Liver (tissue), 9 donors: ENCODE data around the gene RPP40. TPM values are rescaled to one million over a fixed set of nuclear protein-coding genes. Genes with fewer than 3 reads are reported as not detected.

Experiments used
- DNase-seq: peaks from one replicate; pipeline ENCODE4 v3.0.0-alpha.2; 2017; ENCODE audit warnings: low spot score
- H3K27ac ChIP-seq, 2 donors: one replicate each; pipeline ENCODE4 v1.7.0; 2013; ENCODE audit warnings: inconsistent platforms in 2 of 2, low read length in 2 of 2, control low read depth in 1 of 2, low read depth in 1 of 2, mild to moderate bottlenecking in 1 of 2
- H3K27me3 ChIP-seq, 4 donors: one replicate each; pipeline versions ENCODE4 v1.6.1 to v1.7.0; 2013; ENCODE audit warnings: low read length in 3 of 4, inconsistent platforms in 1 of 4, mild to moderate bottlenecking in 1 of 4, moderate library complexity in 1 of 4; ENCODE audit not compliant: control insufficient read depth in 4 of 4, insufficient read depth in 4 of 4
- H3K36me3 ChIP-seq, 4 donors: one replicate each; pipeline versions ENCODE4 v1.6.1 to v1.7.0; 2013; ENCODE audit warnings: low read length in 3 of 4, mild to moderate bottlenecking in 3 of 4, low read depth in 1 of 4, moderate library complexity in 1 of 4; ENCODE audit not compliant: control insufficient read depth in 4 of 4, insufficient read depth in 3 of 4
- H3K4me1 ChIP-seq, 4 donors: one replicate each; pipeline versions ENCODE4 v1.6.1 to v1.7.0; 2013; ENCODE audit warnings: low read length in 3 of 4, mild to moderate bottlenecking in 3 of 4, moderate library complexity in 1 of 4; ENCODE audit not compliant: control insufficient read depth in 4 of 4, insufficient read depth in 4 of 4
- H3K4me3 ChIP-seq, 3 donors: one replicate each; pipeline versions ENCODE4 v1.6.1 to v1.7.0; 2013; ENCODE audit warnings: low read length in 3 of 3, control low read depth in 1 of 3, low read depth in 1 of 3, mild to moderate bottlenecking in 1 of 3
- H3K9ac ChIP-seq, 2 donors: one replicate each; pipeline ENCODE4 v1.7.0; 2013; ENCODE audit warnings: low read length in 2 of 2, mild to moderate bottlenecking in 2 of 2, moderate library complexity in 2 of 2, control low read depth in 1 of 2, low read depth in 1 of 2
- H3K9me3 ChIP-seq, 4 donors: one replicate each; pipeline versions ENCODE4 v1.6.1 to v1.7.0; 2013; ENCODE audit warnings: low read length in 3 of 4; ENCODE audit not compliant: control insufficient read depth in 4 of 4
- ATF3 ChIP-seq: IDR thresholded peaks from 2 replicates; pipeline ENCODE4 v1.6.1; 2016; ENCODE audit warnings: antibody characterized with exemption
- EGR1 ChIP-seq, 2 donors: IDR thresholded peaks; 2 replicates each; pipeline ENCODE4 v1.6.1; 2016 to 2018; ENCODE audit warnings: antibody characterized with exemption in 2 of 2, low read depth in 2 of 2
- FOXA1 ChIP-seq: IDR thresholded peaks from 2 replicates; pipeline ENCODE4 v1.6.1; 2016; ENCODE audit warnings: antibody characterized with exemption
- FOXA2 ChIP-seq: IDR thresholded peaks from 2 replicates; pipeline ENCODE4 v1.6.1; 2016; ENCODE audit warnings: antibody characterized with exemption
- GABPA ChIP-seq, 2 donors: IDR thresholded peaks in 1 of 2; conservative IDR thresholded peaks in 1 of 2; 2 replicates each; pipeline ENCODE4 v1.6.1; 2016; ENCODE audit warnings: antibody characterized with exemption in 2 of 2, mild to moderate bottlenecking in 1 of 2, moderate library complexity in 1 of 2
- HNF4A ChIP-seq, 2 donors: conservative IDR thresholded peaks; 2 replicates each; pipeline ENCODE4 v1.6.1; 2016; ENCODE audit warnings: antibody characterized with exemption in 2 of 2, mild to moderate bottlenecking in 2 of 2
- NR2F2 ChIP-seq: IDR thresholded peaks from 2 replicates; pipeline ENCODE4 v1.6.1; 2016; ENCODE audit warnings: antibody characterized with exemption
- RAD21 ChIP-seq, 2 donors: IDR thresholded peaks; 2 replicates each; pipeline ENCODE4 v1.6.1; 2016; ENCODE audit warnings: antibody characterized with exemption in 2 of 2, mild to moderate bottlenecking in 2 of 2
- RXRA ChIP-seq, 2 donors: IDR thresholded peaks; 2 replicates each; pipeline ENCODE4 v1.6.1; 2017 to 2018; ENCODE audit warnings: antibody characterized with exemption in 2 of 2, mild to moderate bottlenecking in 1 of 2
- SP1 ChIP-seq: IDR thresholded peaks from 2 replicates; pipeline ENCODE4 v1.6.1; 2018; ENCODE audit warnings: antibody characterized with exemption, mild to moderate bottlenecking
- TAF1 ChIP-seq: conservative IDR thresholded peaks from 2 replicates; pipeline ENCODE4 v1.6.1; 2016; ENCODE audit warnings: antibody characterized with exemption, mild to moderate bottlenecking
- YY1 ChIP-seq: IDR thresholded peaks from 2 replicates; pipeline ENCODE4 v1.6.1; 2016; ENCODE audit warnings: antibody characterized with exemption, mild to moderate bottlenecking
- WGBS: extraction: QIAGEN DNeasy Blood & Tissue Kit; methylation state at CpG from one replicate; pipeline ENCODE4 v1.1.7; 2013; 5-methylcytosine and 5-hydroxymethylcytosine counted together
- polyA plus RNA-seq, 2 donors: library from polyadenylated mRNA; stranded (reverse) in 1 of 2; unstranded in 1 of 2; fragments of 200-250 nt in 1 of 2; fragments of >200 nt in 1 of 2; fragmentation: Nextera tagmentation in 1 of 2; extraction: Ambion mirVana in 1 of 2; gene quantifications; one replicate each; pipeline versions ENCODE4 v1.2.1 to v1.2.3, GENCODE V29; 2013 to 2015
- total RNA-seq, 2 donors: library from RNA; depleted of rRNA; stranded (reverse); fragments of >200 nt; gene quantifications; one replicate each; pipeline ENCODE4 v1.2.3, GENCODE V29; 2014
- TF ChIP-seq, protein P1 (sequence below): IDR thresholded peaks from 2 replicates; pipeline ENCODE4 v1.6.1; 2016; ENCODE audit warnings: antibody characterized with exemption, mild to moderate bottlenecking
- TF ChIP-seq, protein P2 (sequence below): IDR thresholded peaks from 2 replicates; pipeline ENCODE4 v1.6.1; 2016; ENCODE audit warnings: antibody characterized with exemption
- donor health status: healthy.
- donor health status: healthy.
- donor health status: healthy.
- donor health status: healthy.
- donor health status: healthy.

Gene RPP40
- total and polyA plus RNA-seq, 4 donors = 5.4 to 9.5 (median 8.9) TPM

- Histone ChIP-seq H3K4me3 (no peak overlapping the region), H3K9me3 (no peaks in the 10 kb centered on the region), H3K36me3 (peaks cover 3 to 19% (median 10%) of the 10 kb centered on the region in 4 donors), H3K27ac (no peak overlapping the region), H3K9ac (no peak overlapping the region), H3K4me1 (no peaks in the 10 kb centered on the region), H3K27me3 (no peaks in the 10 kb centered on the region)
- WGBS = 98% methylated on average over 11 of the region's 11 CpGs
- TF ChIP-seq FOXA1 = no peak
- no peak for TF ChIP-seq HNF4A (conservative IDR thresholded peaks at IDR 0.05)
- TF ChIP-seq RAD21 (IDR thresholded peaks at IDR 0.05) = no peak
- no peak for TF ChIP-seq YY1
- TF ChIP-seq, protein P1, sequence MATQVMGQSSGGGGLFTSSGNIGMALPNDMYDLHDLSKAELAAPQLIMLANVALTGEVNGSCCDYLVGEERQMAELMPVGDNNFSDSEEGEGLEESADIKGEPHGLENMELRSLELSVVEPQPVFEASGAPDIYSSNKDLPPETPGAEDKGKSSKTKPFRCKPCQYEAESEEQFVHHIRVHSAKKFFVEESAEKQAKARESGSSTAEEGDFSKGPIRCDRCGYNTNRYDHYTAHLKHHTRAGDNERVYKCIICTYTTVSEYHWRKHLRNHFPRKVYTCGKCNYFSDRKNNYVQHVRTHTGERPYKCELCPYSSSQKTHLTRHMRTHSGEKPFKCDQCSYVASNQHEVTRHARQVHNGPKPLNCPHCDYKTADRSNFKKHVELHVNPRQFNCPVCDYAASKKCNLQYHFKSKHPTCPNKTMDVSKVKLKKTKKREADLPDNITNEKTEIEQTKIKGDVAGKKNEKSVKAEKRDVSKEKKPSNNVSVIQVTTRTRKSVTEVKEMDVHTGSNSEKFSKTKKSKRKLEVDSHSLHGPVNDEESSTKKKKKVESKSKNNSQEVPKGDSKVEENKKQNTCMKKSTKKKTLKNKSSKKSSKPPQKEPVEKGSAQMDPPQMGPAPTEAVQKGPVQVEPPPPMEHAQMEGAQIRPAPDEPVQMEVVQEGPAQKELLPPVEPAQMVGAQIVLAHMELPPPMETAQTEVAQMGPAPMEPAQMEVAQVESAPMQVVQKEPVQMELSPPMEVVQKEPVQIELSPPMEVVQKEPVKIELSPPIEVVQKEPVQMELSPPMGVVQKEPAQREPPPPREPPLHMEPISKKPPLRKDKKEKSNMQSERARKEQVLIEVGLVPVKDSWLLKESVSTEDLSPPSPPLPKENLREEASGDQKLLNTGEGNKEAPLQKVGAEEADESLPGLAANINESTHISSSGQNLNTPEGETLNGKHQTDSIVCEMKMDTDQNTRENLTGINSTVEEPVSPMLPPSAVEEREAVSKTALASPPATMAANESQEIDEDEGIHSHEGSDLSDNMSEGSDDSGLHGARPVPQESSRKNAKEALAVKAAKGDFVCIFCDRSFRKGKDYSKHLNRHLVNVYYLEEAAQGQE = no peak
- no peak for TF ChIP-seq ATF3
- no peak for TF ChIP-seq FOXA2
- TF ChIP-seq RXRA (IDR thresholded peaks at IDR 0.05) = no peak
- no peak for TF ChIP-seq SP1
- TF ChIP-seq EGR1 (IDR thresholded peaks at IDR 0.05; ENCODE audit: low read depth in 2 of 2) = no peak
- peak; percentile 27 for DNase-seq
Observed at GRCh38 chr6:4950076-4950475, 53.8 kb downstream of the RPP40 start.

DNA sequence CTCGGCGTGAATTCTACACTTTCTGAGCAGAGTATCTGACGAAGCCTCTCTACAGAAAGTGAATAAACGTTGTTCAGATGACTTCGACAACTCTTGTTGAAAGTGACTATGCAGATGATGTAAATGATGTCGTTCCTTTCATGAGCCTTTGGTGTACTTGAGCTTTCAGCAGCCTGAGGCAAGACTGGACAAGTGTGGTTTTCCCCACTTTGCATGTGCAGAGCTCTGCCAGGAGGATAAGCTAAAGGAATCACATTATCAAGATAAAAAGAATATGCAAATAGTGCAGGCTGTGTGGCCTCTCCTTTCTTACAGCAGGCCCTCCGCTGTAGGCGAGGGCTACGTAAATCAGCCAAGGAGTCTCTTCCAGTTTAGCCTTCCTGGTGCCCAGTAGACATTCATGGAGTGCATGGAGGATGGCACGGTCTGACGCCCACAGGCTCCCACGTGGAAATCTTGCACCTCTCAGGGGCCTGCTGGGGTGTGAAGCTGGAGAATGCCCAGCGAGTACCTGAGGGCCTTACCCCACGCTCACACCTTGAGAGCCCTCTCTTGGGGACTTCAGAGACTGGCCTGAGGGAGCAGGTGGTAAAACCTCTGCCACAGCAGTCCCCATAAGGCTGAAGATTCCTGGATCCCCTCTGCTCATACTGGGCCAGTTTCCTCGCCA, 54.9 kb downstream of the RPP40 start:
- no peak overlapping the region for H3K4me3 ChIP-seq
- WGBS = 94% methylated on average over 15 of the region's 15 CpGs
- no peaks in the 10 kb centered on the region for H3K9me3 ChIP-seq
- TF ChIP-seq TAF1 = no peak
- TF ChIP-seq HNF4A (conservative IDR thresholded peaks at IDR 0.05) = no peak
- TF ChIP-seq, protein P2, sequence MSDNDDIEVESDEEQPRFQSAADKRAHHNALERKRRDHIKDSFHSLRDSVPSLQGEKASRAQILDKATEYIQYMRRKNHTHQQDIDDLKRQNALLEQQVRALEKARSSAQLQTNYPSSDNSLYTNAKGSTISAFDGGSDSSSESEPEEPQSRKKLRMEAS = no peak
- no peaks in the 10 kb centered on the region for H3K27me3 ChIP-seq
- H3K27ac ChIP-seq = no peak overlapping the region
- H3K4me1 ChIP-seq = no peaks in the 10 kb centered on the region
- no peak for DNase-seq
- H3K9ac ChIP-seq = no peak overlapping the region
- H3K36me3 ChIP-seq = peaks cover 3 to 17% (median 11%) of the 10 kb centered on the region in 4 donors

GRCh38 chr6:4947716-4948115, 56.1 kb downstream of the RPP40 start:
- TF ChIP-seq NR2F2 (no peak), YY1 (no peak), EGR1 (IDR thresholded peaks at IDR 0.05; ENCODE audit: low read depth in 2 of 2) (no peak), SP1 (no peak), GABPA (IDR thresholded peaks at IDR 0.05 in 1 of 2, conservative IDR thresholded peaks at IDR 0.05 in 1 of 2) (no peak)
- TF ChIP-seq, protein P2 = no peak
- no peaks in the 10 kb centered on the region for H3K4me1 ChIP-seq
- no peak overlapping the region for H3K4me3 ChIP-seq
- peaks cover 2 to 16% (median 8%) of the 10 kb centered on the region in 4 donors for H3K36me3 ChIP-seq
- 93% methylated on average over 13 of the region's 13 CpGs for WGBS
- no peaks in the 10 kb centered on the region for H3K9me3 ChIP-seq
- H3K27ac ChIP-seq = no peak overlapping the region
- H3K9ac ChIP-seq = no peak overlapping the region
- DNase-seq = no peak
- no peaks in the 10 kb centered on the region for H3K27me3 ChIP-seq
